Kasumi-1 (cell line): ENCODE measurements around the gene CHPF.

ENCODE experiments used
- DNase-seq, 2 experiments: peaks; one replicate each; lab custom pipeline; 2025; lab: John Stamatoyannopoulos, UW

Gene CHPF

DNA sequence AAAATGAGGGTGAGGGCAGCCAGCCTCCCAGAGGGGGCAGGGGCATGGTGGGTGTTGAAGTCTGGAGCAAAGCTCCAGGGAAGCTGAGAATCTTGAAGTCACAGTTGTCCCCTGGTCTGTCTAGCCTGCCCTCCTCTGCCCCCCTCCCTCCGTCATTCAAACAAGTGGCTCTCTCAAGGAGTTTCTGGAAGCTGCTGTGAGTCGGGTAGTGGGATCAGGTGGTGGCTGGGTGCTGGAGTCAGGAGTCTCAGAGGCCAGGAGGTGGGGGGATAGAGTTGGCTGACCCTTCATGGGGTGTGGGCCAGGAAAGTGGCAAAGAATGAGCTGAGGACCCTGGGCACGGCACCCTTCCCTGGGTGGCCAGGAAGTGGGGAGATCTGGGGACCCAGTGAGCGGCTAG, 29.8 kb downstream of the CHPF start:
- no peak for DNase-seq

DNA sequence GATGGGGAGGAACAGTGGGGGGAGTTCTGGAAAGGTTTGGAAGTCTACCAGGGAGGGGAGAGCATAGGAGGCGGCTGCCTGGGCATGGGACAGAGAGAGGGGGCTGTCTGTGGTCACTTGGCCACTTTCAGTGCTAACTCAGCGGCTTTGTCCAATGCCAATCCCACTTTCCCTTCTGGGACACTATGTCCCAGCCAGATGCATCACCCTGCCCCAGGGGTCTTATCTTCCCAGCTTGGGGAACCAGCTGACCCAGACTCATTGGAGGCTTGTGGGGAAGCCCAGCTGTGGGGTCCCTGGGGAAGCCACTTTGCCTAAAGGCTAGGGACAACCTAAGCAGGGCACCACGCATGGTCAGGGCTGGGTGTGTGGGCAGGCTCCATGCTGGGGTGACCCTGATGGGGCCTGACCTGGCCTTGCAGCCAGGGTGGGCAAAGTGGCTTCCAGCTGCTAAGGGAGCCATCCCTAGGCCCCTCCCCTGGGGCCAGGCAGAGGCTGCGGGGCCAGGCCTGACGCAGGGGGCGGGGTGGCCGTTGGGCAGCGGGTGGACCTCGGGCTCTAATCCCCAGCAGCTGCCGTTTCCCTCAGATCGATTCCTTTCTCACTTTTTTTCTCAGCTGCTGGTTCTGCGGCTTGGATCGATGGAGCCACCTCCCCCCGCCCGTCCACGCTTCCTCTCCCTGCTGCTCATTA, 30.9 kb downstream of the CHPF start:
- DNase-seq, result no peak

DNA sequence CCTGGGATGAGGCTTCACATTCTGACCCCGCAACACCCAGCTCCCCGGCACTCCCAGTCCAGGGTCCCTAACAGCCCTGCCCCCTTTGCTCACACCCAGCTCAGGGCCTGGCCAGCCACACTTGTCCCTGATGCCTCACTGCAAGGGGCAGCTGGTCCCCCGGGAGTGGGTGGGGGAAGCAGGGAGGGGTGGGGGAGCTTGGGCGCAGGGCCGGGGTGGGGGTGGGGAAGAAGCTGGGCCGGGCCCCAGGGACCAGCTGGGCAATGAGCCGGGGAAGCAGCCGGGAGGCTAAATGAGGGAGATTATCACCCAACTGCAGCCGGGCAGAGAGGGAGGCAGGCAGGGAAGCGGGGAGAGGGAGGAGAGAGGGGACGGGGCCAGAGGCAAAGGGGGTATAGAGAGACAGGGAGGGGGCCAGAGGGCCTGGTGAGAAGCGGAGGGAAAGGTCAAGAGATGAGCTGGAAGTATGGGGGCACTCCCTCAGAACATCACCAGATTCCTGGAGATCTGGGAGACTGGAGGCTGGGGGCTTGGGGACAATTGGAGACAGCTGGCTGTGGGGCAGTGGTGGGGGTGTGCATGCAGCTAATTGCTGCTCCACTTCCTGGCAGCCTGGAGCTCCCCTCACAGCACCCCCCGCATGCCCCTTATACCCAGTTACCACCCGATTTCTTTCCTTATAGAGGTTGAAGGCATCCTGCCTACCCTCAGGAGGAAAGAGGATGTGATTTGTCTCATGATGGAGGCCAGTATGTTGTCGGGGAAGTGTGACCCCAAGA, 31.9 kb downstream of the CHPF start:
- DNase-seq, result no peak

DNA sequence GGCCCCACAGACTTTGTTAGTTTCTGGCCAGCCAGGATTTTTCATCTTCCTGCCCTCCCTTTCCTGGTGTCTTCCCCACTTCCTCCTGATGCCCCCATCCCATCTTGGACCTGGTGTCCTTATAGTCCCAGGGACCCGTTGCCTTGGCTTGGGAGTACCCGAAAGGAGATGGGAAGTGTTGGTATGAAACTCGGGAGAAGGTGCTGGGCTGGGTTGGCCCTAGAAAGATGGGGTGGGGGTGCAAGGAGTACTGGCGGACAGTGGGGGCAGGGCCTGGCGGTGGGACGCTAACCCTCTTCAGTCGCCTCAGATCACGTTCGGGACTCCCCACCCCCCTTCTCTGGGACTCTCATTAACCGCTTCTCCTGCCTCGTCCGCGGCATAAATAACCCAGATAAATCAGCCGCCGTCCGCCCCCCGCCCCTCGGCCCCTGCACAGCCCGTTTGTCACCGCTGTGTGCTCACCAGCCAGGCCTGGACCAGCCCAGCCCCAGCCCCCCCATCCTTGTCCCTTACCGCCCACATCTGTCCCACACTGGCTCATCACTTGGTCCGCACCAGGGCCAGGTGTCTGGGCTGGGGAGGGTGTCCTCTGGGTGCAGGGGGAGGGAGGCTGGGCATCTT, 33.0 kb downstream of the CHPF start:
- DNase-seq, result no peak

DNA sequence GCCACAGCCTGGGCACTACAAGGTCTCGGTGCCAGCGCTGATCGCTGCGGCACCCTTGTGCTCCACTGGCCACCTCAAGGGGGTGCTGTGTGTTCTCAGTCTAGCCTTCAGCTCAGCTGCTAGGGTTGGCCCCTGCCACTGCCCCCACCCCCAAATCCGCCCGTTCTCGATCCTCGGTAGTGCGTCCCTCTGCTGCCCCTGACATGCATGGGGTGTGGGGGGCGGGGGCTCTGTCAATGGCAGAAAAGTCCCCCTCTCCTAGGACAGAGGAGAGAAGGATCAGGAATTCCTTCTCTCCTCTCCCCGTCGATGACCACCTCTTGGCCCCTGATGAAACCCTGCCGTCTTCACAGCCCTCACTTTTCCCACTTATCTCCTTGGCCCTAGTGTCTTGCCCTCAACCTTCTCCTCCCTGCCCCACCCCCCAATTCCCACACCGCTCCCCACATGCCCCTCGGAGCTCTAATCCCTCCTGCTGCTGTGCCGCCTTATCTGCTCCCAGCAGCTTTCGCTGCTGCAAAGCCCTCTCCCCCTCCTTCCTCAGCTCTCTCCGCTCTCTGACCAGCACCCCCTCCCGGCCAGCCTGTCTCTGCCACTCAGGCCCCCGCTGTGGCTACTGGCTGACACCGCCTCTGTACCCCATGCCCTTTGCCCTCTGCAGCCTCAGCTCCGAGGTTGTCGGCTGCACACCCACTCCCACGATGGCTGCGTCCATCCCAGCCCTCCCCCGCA, 33.7 kb downstream of the CHPF start:
- DNase-seq, result peak; percentile 15 to 22

DNA sequence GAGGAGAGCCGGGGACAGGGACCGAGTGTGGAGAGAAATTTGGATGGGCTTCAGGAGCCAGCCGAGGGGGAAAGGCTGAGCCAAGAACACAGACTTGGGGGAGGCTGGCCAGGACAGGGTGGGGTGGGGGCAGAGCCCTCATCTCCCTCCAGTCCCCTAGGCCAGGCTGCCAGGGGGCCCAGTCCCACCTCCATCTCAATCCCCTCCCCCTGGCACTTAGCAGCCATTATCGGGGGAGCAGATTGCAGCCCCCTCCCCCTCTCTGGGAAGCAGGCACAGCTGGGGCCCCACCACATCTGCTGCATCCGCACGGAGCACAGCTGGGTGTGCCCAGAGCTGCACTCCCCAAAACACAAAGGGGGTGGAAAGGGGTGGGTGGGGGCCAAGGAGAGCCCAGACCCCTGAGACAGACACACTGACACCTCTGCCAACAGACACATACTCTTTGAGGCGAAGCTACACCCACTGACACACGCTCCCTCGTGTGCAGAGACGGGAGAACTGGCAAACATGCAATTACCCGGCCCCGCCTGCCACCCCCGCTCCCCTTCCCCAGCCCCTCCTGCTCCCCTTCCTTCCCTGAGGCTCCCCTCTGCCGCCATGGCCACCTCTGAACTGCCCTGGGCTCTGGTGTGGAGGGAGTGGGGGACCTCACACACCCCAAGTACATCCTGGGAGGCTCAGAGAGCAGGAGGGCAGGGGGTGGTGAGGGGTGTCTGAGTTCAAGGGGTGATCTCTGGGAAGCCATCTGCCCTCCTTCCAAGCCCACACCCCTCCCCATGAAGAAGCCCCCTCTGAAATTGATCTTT, 34.4 kb downstream of the CHPF start:
- DNase-seq, result no peak

- no peak for DNase-seq
Measured at GRCh38 chr2:219508444-219508734, 35.2 kb downstream of the CHPF start.

DNA sequence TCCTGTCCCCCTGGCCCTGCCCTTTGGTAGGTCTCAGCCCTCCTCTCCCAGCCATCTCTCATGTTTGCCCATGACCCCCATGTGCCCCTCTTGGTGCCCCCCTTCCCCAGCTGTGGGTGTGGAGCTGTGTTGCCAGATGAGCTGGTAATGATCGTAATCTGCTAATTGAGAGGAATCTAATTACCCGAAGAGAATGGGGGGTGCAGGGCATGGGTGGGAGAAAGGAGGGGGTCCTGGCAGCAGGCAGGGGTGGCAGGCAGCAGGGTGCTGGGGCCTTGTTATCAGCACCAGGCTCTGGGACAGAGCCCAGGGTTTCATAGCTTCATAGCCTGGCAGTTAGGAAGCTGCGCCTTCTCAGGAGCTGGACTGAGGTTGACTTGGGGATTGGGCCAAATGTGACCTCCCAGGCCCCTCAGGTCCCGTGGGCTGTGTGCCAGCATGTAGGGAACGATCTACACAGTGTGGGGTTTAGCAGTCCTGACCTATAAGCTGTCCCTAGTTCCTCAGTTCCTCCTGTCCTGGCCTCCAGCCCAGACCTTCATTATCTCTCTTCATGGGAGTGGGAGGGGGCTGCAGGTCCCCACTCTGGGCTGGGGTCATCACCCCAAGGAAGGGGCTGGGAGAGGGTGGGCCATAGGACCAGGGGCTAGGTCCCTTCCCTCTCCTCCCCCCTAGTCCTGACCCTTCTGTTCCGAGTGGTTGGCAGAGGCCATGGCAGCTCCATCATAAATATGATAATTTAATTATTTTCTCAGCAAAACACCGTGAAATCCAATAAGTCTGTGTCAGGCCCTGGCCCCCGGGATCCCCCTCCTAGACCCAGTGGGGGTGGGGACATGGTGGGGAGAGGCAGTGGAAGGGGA, 35.8 kb downstream of the CHPF start:
- no peak for DNase-seq

DNA sequence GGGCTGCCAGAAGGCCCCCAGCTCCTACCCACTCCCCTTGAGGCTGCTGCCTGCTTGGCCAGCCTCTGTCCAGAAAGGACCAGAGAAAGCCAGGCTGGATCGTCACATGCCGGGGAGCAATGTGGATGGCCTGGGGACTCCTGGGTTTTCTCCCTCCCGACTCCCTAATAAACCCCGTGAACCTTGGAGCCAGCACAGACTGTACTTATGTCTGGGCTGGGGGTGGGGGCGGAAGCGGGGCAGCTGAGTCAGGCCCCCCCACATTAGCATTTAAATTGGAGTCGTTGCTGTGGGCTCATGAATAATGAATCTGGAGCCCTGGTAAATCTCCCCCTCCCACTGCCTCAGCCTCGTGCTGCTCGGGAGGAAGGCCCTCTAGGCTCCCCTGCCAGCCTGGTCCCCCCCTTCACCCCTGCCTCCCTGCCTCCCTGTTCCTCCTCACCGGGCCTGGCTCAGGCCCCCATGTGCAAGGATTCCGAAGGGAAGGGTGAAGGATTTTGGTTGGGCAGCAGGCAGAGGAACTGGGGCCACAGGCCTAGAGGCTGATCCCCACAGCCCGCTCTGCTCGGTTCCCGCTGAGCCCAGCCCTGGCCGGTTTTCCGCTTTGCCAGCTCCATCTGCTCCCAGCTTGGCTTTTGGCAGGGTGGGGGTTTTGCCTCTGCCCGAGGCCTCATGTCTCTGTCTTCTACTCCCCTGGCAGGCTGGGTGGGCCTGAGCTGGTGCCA, 36.6 kb downstream of the CHPF start:
- no peak for DNase-seq

GRCh38 chr2:219506153-219506801, 37.3 kb downstream of the CHPF start:
- no peak for DNase-seq

GRCh38 chr2:219505585-219505984, 38.0 kb downstream of the CHPF start:
- DNase-seq, result no peak

DNA sequence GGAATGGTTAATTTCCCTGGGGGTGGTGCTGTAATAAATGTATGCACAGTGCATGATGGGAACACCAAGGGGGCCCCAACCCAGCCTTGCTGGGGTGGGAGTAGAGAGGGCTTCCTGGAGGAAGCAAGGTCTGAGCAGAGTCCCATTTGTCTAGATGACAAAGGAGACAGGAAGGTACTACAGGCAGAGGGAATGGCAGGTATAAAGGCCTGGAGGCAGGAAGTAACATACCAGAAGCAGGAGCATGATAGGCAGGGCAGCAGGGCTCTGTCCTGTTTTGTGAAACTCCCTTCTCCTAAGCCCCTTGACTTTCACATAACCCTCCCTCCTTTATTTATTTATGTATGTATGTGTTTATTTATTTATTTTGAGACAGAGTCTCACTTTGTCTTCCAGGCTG, 41.0 kb downstream of the CHPF start:
- DNase-seq, result no peak

DNA sequence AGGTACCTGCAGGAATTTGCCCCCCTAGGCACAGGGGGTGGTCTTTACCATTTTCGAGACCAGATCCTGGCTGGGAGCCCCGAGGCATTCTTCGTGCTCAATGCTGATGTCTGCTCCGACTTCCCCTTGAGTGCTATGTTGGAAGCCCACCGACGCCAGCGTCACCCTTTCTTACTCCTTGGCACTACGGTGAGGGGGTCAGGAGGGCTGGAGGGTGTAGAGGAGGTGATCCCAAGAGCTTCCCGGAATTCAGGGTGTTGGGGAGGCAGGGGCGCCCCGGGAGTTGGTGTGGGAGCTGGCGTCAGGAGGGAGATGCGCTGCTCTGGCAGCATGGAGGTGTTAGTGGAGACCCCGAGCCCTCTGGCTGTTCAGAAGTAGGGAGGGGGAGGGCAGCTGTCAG, 41.8 kb downstream of the CHPF start:
- DNase-seq, result no peak

- DNase-seq, result no peak
Measured at GRCh38 chr2:219500135-219500534, 43.5 kb downstream of the CHPF start.

DNA sequence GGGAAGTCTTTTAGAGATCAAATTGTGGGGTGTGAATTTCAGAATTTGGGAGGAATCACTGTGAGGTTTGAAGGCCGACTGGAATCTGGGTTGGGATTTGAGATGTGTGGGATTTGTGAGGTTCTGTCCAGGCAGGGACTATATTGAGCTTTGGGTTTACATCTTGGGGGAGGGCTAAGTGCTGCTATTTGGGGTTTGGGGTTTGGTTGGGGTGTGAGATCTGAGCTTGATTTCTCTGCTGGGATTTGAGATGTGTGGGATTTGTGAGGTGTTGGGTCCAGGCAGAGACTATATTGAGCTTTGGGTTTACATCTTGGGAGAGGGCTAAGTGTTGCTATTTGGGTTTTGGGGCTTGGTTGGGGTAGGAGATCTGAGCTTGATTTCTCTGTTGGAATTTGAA, 44.1 kb downstream of the CHPF start:
- DNase-seq, result no peak

- no peak for DNase-seq
Measured at GRCh38 chr2:219499058-219499307, 44.6 kb downstream of the CHPF start.

GRCh38 chr2:219498280-219499057, 45.1 kb downstream of the CHPF start, which contains the start of gene GMPPA:
Gene GMPPA, plus strand, starts transcription at chr2:219498891. Its CDS starts 1,085 bp downstream, at chr2:219499976.
- DNase-seq, result peak; percentile 91 to 92

DNA sequence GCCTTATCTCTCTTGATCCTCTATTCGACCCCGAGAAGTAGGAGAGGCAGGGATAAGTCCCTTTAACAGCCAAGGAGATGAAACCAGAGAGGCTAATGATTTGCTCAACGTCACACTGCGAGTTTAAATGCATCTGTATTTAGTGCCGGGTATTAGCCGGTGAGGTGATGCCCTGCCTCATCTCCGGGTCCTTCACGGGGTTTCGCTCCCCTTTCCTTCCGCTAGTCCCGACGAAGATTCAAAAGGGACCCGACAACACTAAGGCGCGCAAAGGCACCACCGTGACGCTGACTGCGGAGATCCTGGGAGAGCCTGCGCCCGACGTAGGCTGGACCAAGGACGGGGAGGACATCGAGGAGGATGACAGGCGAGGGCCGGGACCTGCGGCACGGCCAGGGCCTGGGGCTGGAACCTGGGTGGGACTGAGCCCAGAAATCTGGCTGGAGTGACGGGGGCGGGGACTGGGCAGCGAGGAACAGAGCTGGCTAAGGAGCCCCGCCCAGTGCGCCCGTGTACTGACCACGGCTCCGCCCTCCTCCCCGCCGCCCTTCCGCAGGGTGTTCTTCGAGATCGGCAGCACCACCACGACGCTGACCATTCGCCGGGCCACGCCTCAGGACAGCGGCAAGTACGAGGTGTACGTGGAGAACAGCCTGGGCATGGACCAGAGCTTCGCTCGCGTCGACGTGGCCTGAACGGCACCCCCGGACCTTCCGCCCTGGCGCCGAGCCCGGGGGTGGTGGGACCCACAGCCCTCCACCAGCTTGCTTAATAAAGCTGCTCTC, 45.9 kb downstream of the CHPF start:
- no peak for DNase-seq
